Cardiac fibroblast (primary cell): Measurements from ENCODE around the gene DDX50.

ENCODE experiments used
- DNase-seq, 2 donors: peaks; one replicate each; pipeline versions ENCODE4 v3.0.0 to v3.0.0-alpha.2; 2010; ENCODE audit warnings: low read depth in 2 of 2
- H3K4me3 ChIP-seq, 2 donors: replicated peaks in 1 of 2; 1 replicate in 1 of 2; 2 replicates in 1 of 2; pipeline ENCODE4 v1.5.1; 2011; ENCODE audit warnings: low read depth in 2 of 2, low read length in 2 of 2, mild to moderate bottlenecking in 2 of 2, moderate library complexity in 1 of 2
- CTCF ChIP-seq: IDR thresholded peaks from one replicate; pipeline ENCODE4 v1.5.1; 2011; ENCODE audit warnings: low read depth, mild to moderate bottlenecking, low read length, inconsistent platforms

DDX50 gene

GRCh38 chr10:68982389-68982788, 81.3 kb downstream of the DDX50 start:
- DNase-seq: no peak
- TF ChIP-seq CTCF: no peak

GRCh38 chr10:68987611-68988010, 86.5 kb downstream of the DDX50 start:
- no peak overlapping the region for H3K4me3 ChIP-seq
- no peak for TF ChIP-seq CTCF
- no peak for DNase-seq

More at GRCh38 chr10:68982389-68982788, 81.3 kb downstream of the DDX50 start:
- no peak overlapping the region for H3K4me3 ChIP-seq

GRCh38 chr10:68988530-68989316, 87.6 kb downstream of the DDX50 start, which contains the start of gene KIFBP:
TSS of gene KIFBP (plus strand) at chr10:68988803. CDS start at chr10:68988833, 30 bp downstream.
- H3K4me3 ChIP-seq: peak within 1 kb of the TSS; percentile 79 to 96
- peak; percentile 98 to 99 for DNase-seq
- TF ChIP-seq CTCF: peak; percentile 62

- DNase-seq: peak; percentile 19 to 23
- peak overlapping the region; percentile 79 to 96 for H3K4me3 ChIP-seq
- no peak for TF ChIP-seq CTCF
These were observed 88.3 kb downstream of the DDX50 start for GRCh38 chr10:68989317-68989990.

- peak; percentile 92 to 93 for DNase-seq
- no peak overlapping the region for H3K4me3 ChIP-seq
- TF ChIP-seq CTCF: no peak
These were observed 91.7 kb downstream of the DDX50 start for GRCh38 chr10:68992636-68993440.
